IMR-90 (cell line): Measurements from ENCODE around the gene FTCDNL1. TPM values are rescaled to one million over a fixed set of nuclear protein-coding genes. Genes with fewer than 3 reads are reported as not detected.

Experiments
- ATAC-seq: fragments of 200-7000 bp; cut with Tn5 transposase; 2 replicates; pipeline ENCODE4 v1.9.1; 2020; ENCODE audit warnings: low read depth, mild to moderate bottlenecking, moderate library complexity
- BruUV-seq: library from RNA; stranded (reverse); fragments of 400-500 nt; replicated peaks from 2 replicates; lab custom pipeline; 2021; lab: Mats Ljungman, UMichigan
- CTCF ChIA-PET: fragments of 300-600 bp; formaldehyde crosslinking; extraction: SDS; loops from one replicate; lab custom pipeline; 2021; ENCODE audit warnings: antibody characterized with exemption; lab: Yijun Ruan, JAX
- POLR2A ChIA-PET: fragments of 300-600 bp; sonication (Branson Sonifier 250); formaldehyde crosslinking; loops from one replicate; lab custom pipeline; 2022; ENCODE audit warnings: antibody characterized with exemption; ENCODE audit not compliant: unreplicated experiment; lab: Charles Lee
- DNase-seq: peaks from one replicate; pipeline ENCODE4 v3.0.0; 2013
- H2AFZ ChIP-seq: replicated peaks from 2 replicates; pipeline ENCODE3; 2013; ENCODE audit warnings: low read length, mild to moderate bottlenecking; ENCODE audit not compliant: poor library complexity
- H2AK5ac ChIP-seq: 2 replicates; pipeline ENCODE4 v1.6.1; 2013; ENCODE audit warnings: low read depth, low read length, inconsistent platforms
- H2AK9ac ChIP-seq: replicated peaks from 2 replicates; pipeline ENCODE3; 2013; ENCODE audit warnings: mild to moderate bottlenecking, low read depth, low read length, moderate library complexity; ENCODE audit not compliant: poor library complexity
- H2BK120ac ChIP-seq: 2 replicates; pipeline ENCODE4 v1.6.1; 2013; ENCODE audit warnings: low read depth, low read length, inconsistent platforms
- H2BK15ac ChIP-seq: 3 replicates; pipeline ENCODE4 v1.6.1; 2013; ENCODE audit warnings: low read depth, low read length, inconsistent platforms
- H2BK20ac ChIP-seq: 2 replicates; pipeline ENCODE4 v1.6.1; 2013; ENCODE audit warnings: low read depth, mild to moderate bottlenecking, inconsistent platforms, low read length, moderate library complexity
- H2BK5ac ChIP-seq: 2 replicates; pipeline ENCODE4 v1.6.1; 2013; ENCODE audit warnings: mild to moderate bottlenecking, low read depth, low read length, inconsistent platforms; ENCODE audit not compliant: poor library complexity, severe bottlenecking
- H3K14ac ChIP-seq: replicated peaks from 2 replicates; pipeline ENCODE4 v1.6.1; 2013; ENCODE audit warnings: low read depth, low read length, inconsistent platforms
- H3K18ac ChIP-seq: 2 replicates; pipeline ENCODE4 v1.6.1; 2013; ENCODE audit warnings: low read depth, low read length, control low read depth
- H3K23ac ChIP-seq: 2 replicates; pipeline ENCODE4 v1.6.1; 2013; ENCODE audit warnings: low read depth, low read length, inconsistent platforms
- H3K27ac ChIP-seq: 2 replicates; pipeline ENCODE4 v1.5.1; 2013; ENCODE audit warnings: mild to moderate bottlenecking, control low read depth, low read length; ENCODE audit not compliant: insufficient read depth
- H3K27me3 ChIP-seq: 2 replicates; pipeline ENCODE4 v1.6.1; 2013; ENCODE audit warnings: low read length; ENCODE audit not compliant: control insufficient read depth, insufficient read depth
- H3K36me3 ChIP-seq: 2 replicates; pipeline ENCODE4 v1.6.1; 2013; ENCODE audit warnings: low read length, mixed read lengths; ENCODE audit not compliant: control insufficient read depth, insufficient read depth
- H3K4ac ChIP-seq: 2 replicates; pipeline ENCODE4 v1.6.1; 2013; ENCODE audit warnings: low read depth, low read length, inconsistent platforms
- H3K4me1 ChIP-seq: 2 replicates; pipeline ENCODE4 v1.6.1; 2013; ENCODE audit warnings: low read length, mixed read lengths; ENCODE audit not compliant: control insufficient read depth, insufficient read depth
- H3K4me2 ChIP-seq: 2 replicates; pipeline ENCODE4 v1.6.1; 2013; ENCODE audit warnings: low read depth, mild to moderate bottlenecking, control low read depth, low read length, moderate library complexity
- H3K4me3 ChIP-seq: 2 replicates; pipeline ENCODE4 v1.5.1; 2013; ENCODE audit warnings: low read depth, mild to moderate bottlenecking, control low read depth, low read length, moderate library complexity; ENCODE audit not compliant: insufficient read depth
- H3K56ac ChIP-seq: 2 replicates; pipeline ENCODE4 v1.6.1; 2013; ENCODE audit warnings: low read length, inconsistent platforms; ENCODE audit not compliant: insufficient read depth; ENCODE audit errors: extremely low read depth
- H3K79me1 ChIP-seq, 2 experiments: 2 replicates each; pipeline ENCODE4 v1.6.1; 2013; ENCODE audit warnings: low read length in 2 of 2, inconsistent platforms in 1 of 2, low read depth in 1 of 2
- H3K9ac ChIP-seq: 2 replicates; pipeline ENCODE4 v1.6.1; 2013; ENCODE audit warnings: low read depth, low read length, control low read depth
- H3K9me1 ChIP-seq: 2 replicates; pipeline ENCODE4 v1.6.1; 2013; ENCODE audit warnings: low read length, inconsistent platforms; ENCODE audit not compliant: insufficient read depth
- H3K9me3 ChIP-seq: 2 replicates; pipeline ENCODE4 v1.6.1; 2013; ENCODE audit warnings: low read length; ENCODE audit not compliant: control insufficient read depth, insufficient read depth
- H4K20me1 ChIP-seq: 2 replicates; pipeline ENCODE4 v1.6.1; 2013; ENCODE audit warnings: low read length, inconsistent platforms; ENCODE audit not compliant: insufficient read depth
- H4K5ac ChIP-seq: 2 replicates; pipeline ENCODE4 v1.6.1; 2013; ENCODE audit warnings: mild to moderate bottlenecking, low read depth, low read length, control low read depth
- H4K8ac ChIP-seq, 2 experiments: 2 replicates each; pipeline ENCODE4 v1.6.1; 2013; ENCODE audit warnings: low read depth in 2 of 2, low read length in 2 of 2, control low read depth in 1 of 2, inconsistent platforms in 1 of 2
- H4K91ac ChIP-seq: 2 replicates; pipeline ENCODE4 v1.6.1; 2013; ENCODE audit warnings: low read depth, low read length, inconsistent platforms; ENCODE audit not compliant: insufficient read depth
- CHD1 ChIP-seq: IDR thresholded peaks from 2 replicates; pipeline ENCODE4 v1.6.1; 2012; ENCODE audit warnings: low read depth, low read length, improper control_type of control experiment
- NFE2L2 ChIP-seq: fragments of 150-350 bp; IDR thresholded peaks from 2 replicates; pipeline ENCODE4 v1.6.1; 2016; ENCODE audit warnings: low read depth, mild to moderate bottlenecking, low read length
- RAD21 ChIP-seq: IDR thresholded peaks from 2 replicates; pipeline ENCODE4 v1.6.1; 2012; ENCODE audit warnings: low read length, improper control_type of control experiment
- RFX5 ChIP-seq: IDR thresholded peaks from 2 replicates; pipeline ENCODE4 v1.8.0; 2012; ENCODE audit warnings: low read depth, mild to moderate bottlenecking, low read length, moderate library complexity
- SMC3 ChIP-seq: fragments of 150-350 bp; IDR thresholded peaks from 2 replicates; pipeline ENCODE4 v1.6.1; 2016; ENCODE audit warnings: low read depth, mild to moderate bottlenecking, antibody characterized with exemption, low read length, moderate library complexity
- WGBS, 2 experiments: methylation state at CpG; one replicate each; pipeline versions ENCODE4 v1.1.5 to v1.1.7; 2013; ENCODE audit warnings: missing lambda C conversion rate in 2 of 2; ENCODE audit not compliant: insufficient read length in 1 of 2; ENCODE audit errors: extremely low coverage in 2 of 2; 5-methylcytosine and 5-hydroxymethylcytosine counted together
- dilution Hi-C: fragments of 300-500 bp; cut with HindIII; formaldehyde crosslinking; loops from one replicate; pipeline ENCODE4 v1.14.3; 2018; ENCODE audit warnings: low sequenced_read_pairs; ENCODE audit not compliant: unreplicated experiment
- in situ Hi-C: fragments of 300-500 bp; cut with MboI; formaldehyde crosslinking; loops from 3 replicates; pipeline ENCODE4 v1.14.3; 2019; ENCODE audit warnings: low sequenced_read_pairs, inconsistent platforms, mixed read lengths
- intact Hi-C: fragments of 100-400 bp; cut with micrococcal nuclease; formaldehyde crosslinking; loops from 2 replicates; pipeline ENCODE4 v1.10.0; 2022
- polyA plus RNA-seq, 3 experiments: library from polyadenylated mRNA; depleted of rRNA; stranded (reverse); fragments of >200 nt; gene quantifications; 2 replicates each; pipeline ENCODE4 v1.2.3, GENCODE V29; 2012; ENCODE audit warnings: low replicate concordance in 1 of 3
- total RNA-seq: library from RNA; depleted of rRNA; stranded (reverse); fragments of >200 nt; gene quantifications from 2 replicates; pipeline ENCODE4 v1.2.3, GENCODE V29; 2012

Gene FTCDNL1
- total and polyA plus RNA-seq, 2 of the 4 experiments (the other 2 are of a cell fraction) = 0.18 to 0.21 TPM

DNA sequence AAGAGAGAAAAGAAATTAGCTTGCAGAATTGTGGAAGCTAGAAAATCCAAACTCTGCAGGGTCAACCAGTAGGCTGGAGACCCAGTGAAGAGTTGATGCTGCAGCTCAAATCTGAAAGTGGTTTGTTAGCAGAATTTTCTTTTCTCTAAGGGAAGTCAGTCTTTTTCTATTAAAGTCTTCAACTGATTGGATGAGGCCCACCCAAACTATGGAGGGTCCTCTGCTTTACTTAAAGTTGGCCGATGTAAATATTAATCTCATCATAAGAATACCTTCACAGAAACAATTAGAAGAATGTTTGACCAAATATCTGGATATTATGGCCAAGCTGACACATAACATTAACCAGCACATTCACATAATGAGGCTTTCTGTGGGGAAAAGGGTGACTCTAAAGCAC lies 73.7 kb downstream of the FTCDNL1 start:
- Histone ChIP-seq H3K79me1 (no peaks in the 10 kb centered on the region), H4K91ac (no peak overlapping the region), H3K18ac (no peak overlapping the region), H4K5ac (no peak overlapping the region), H3K4me3 (no peak overlapping the region), H3K56ac (no peak overlapping the region), H2AFZ (no peak overlapping the region), H2AK9ac (no peak overlapping the region), H3K9ac (no peak overlapping the region), H3K9me3 (no peaks in the 10 kb centered on the region), H3K23ac (no peak overlapping the region), H2BK5ac (no peak overlapping the region), H2BK15ac (no peak overlapping the region), H3K4me1 (no peaks in the 10 kb centered on the region), H2BK120ac (no peak overlapping the region), H3K27me3 (no peaks in the 10 kb centered on the region; the same call in 1 of the 2 replicates), H3K4ac (no peak overlapping the region), H4K8ac (no peak overlapping the region), H3K4me2 (no peak overlapping the region), H3K14ac (no peak overlapping the region), H2BK20ac (no peak overlapping the region), H3K36me3 (no peaks in the 10 kb centered on the region), H4K20me1 (no peaks in the 10 kb centered on the region), H3K9me1 (no peaks in the 10 kb centered on the region), H3K27ac (no peak overlapping the region), H2AK5ac (no peak overlapping the region)
- ATAC-seq = no peak
- in situ Hi-C loops = no loop called here
- TF ChIP-seq RFX5 = no peak
- no peak for TF ChIP-seq CHD1
- no peak for TF ChIP-seq NFE2L2
- TF ChIP-seq RAD21 = no peak
- no peak for TF ChIP-seq SMC3
- dilution Hi-C loops = no loop called here
- ChIA-PET CTCF (no interaction called here), POLR2A (no interaction called here)
- no TSS peak for BruUV-seq
- no CpG with 5 or more reads among the region's 1 CpG for WGBS, 2 experiments
- DNase-seq = no peak
- intact Hi-C loops = no loop called here
